Amygdala (tissue), 56 donors: ENCODE data around the gene SERPINB6.
"Not testable (repeated sequence)": the region's sequence is repeated elsewhere in the genome, so short reads cannot be mapped to it uniquely, and the experiment has no call there.

ENCODE experiments used
- DNase-seq, 56 donors: peaks; one replicate each; lab custom pipeline; 2025; lab: John Stamatoyannopoulos, UW

Gene SERPINB6

DNA sequence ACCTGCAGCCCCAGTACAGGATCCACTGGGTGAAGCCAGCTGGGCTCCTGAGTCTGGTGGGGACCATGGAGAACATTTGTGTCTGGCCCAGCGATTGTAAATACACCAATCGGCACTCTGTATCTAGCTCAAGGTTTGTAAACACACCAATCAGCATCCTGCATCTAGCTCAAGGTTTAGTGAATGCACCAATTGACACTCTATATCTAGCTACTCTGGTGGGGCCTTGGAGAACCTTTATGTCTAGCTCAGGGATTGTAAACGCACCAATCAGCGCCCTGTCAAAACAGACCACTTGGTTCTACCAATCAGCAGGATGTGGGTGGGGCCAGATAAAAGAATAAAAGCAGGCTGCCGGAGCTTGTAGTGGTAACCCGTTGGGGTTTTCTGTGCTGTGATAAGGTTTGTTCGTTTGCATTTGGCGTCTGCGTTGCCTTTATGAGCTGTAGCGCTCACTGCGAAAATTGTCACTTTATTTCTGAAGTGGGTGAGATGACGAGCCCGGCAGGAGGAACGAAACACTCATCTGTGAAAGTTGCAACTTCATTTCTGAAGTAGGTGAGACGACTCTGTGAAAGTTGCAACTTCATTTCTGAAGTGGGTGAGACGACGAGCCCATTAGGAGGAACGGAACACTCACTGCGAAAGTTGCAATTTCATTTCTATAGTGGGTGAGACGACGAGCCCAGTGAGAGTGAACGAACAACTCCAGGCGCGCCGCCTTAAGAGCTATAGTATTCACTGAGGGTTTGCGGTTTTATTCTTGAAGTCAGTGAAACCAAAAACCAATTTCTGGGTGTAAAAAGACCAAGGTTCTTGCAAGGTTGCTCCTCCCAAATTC is 31.1 kb downstream of the SERPINB6 start:
- DNase-seq: no peak

GRCh38 chr6:2939315-2940009 is 31.9 kb downstream of the SERPINB6 start:
- peak in 1 of 56 donors; percentile 28 for DNase-seq

DNA sequence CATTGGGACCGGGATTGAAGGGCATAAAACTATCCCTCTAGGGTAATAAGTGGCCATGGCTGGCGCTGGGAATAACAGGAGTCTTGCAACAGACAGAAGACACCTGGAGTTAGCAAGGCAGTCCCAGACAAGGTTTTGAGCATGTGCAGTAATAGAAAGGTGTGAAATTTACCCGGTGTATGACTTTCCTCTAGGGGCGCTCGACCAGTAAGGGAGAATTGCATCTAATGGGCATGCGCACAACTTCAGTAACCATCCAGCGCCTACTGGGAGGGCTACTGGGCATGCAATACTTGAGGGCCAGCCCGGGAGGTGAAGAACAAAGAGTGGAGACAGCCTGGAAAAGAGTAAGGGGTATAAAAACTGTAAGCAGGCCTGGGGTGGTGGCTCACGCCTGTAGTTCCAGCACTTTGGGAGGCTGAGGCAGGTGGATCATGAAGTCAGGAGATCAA is 32.7 kb downstream of the SERPINB6 start:
- DNase-seq: no peak

DNA sequence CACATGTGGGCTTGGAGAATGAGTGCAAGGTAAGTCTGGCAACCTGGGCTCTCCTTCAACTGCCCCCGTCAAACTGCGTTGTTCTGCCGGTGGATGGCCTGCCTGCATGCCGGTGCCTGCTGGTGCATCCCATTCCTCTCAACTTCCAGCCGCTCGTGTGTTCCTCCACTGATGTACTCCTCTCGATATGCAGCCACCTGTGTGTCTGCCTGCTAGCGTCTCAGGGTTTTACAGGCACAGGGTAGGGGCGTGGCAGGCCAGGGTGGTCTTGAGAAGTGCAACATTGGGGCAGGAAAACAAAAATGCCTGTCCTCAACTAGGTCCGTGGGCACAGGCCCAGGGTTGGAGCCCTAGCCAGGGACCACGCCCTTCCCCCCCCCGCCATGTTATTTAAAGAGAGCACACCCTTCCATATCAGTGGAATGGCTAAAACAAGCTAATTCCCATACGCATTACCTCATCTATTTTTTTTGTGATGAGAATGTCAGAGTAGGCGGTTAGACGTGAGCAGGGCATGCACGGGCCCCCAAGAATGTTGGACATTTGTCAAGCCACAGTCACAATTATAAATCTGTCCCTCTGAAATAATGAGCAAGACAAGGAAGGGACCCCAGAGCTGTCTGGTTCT is 33.2 kb downstream of the SERPINB6 start:
- no peak for DNase-seq

DNA sequence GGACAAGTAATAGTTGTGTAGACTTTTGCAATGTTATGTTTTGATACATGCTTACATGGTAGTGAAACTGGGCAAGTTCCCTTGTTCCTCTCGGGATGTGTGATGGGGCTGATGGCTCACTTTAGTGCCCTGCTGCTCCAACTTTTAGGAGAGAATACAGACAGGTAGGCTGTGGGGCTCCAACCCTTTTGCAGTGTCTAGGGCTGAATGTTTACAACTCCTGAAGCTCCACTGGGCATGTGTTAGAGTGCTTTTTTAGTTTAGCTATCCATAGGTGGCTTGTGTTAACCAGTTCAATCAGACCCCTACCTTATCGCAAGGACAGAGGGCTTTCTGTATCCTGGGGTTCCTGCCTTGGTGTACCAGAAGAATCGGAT is 33.8 kb downstream of the SERPINB6 start:
- DNase-seq: no peak

DNA sequence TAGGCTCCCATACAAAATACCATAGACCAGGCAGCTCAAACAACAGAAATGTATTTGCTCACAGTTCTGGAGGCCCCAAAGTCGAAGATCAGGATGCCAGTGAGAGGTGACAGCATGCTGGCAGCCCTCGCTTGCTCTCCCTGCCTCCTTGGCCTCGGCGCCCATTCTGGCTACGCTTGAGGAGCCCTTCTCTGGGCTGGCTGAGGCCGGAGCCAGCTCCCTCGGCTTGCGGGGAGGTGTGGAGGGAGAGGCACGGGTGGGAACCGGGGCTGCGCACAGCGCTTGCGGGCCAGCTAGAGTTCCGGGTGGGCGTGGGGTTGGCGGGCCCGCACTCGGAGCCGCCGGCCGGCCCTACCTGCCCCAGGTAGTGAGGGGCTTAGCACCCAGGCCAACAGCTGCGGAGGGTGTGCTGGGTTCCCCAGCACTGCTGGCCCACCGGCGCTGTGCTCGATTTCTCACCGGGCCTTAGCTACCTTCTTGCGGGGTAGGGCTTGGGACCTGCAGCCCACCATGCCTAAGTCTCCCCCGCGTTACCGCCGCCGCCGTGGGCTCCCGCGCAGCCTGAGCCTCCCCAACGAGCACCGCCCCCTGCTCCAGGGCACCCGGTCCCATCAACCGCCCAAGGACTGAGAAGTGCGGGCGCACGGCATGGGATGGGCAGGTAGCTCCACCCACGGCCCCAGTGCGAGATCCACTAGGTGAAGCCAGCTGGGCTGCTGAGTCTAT is 35.6 kb downstream of the SERPINB6 start:
- no peak for DNase-seq

GRCh38 chr6:2934057-2934456 is 37.3 kb downstream of the SERPINB6 start:
- DNase-seq: no peak

- not testable (repeated sequence) for DNase-seq
Measured at GRCh38 chr6:2932911-2933310, 38.5 kb downstream of the SERPINB6 start.

DNA sequence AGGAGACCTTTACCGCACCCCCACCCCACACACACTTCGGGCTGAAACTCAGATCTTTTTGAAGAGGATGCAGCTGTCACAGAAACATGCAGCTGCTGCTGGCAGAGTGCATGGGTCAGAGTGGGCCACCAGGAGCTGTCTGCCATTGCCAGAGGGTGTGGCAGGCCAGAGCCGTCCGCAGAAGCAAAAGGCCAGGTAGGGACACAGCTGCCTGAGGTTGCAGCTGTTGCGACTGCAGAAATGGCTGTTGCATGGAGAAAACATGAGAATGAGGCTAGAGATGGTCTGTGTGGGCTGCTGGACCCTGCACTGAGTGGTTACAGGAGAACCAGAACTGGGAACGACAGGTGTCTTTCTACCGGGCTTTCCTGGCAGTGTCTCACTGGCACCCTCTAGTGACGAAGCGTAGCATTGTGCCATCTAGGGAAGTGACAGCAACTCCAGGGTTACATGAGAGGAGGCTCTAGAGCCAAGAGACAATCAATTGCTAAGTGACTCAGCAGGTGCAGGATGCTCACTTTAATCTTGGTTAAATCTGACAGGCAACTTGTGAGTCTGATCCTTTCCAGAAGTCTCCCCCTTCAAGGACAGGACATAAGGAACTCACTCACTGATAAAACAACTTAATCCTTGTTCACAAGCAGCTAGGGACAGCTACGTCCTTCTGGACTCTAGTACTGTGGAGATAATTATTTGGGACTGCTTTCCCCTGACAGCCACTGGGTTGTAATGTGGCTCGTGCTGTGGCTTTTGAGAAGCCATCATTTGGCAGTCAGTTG is 39.2 kb downstream of the SERPINB6 start:
- DNase-seq: peak in 51 of 56 donors; percentile 16 to 89 (median 60)

- no peak for DNase-seq
Measured at GRCh38 chr6:2931055-2931454, 40.3 kb downstream of the SERPINB6 start.

DNA sequence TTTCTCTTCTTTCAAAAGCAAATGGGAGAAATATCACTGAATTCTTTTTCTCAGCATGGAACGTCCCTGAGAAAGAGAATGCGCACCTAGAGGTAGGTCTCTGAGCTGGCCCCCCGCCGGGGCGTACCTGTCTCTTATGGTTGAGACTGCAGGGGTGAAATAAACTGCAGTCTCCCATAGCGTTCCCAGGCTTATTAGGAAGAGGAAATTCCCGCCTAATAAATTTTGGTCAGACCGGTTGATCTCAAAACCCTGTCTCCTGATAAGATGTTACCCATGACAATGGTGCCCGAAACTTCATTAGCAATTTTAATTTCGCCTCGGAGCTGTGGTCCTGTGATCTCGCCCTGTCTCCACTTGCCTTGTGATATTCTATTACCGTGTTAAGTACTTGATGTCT is 43.4 kb downstream of the SERPINB6 start:
- not testable (repeated sequence) for DNase-seq

DNA sequence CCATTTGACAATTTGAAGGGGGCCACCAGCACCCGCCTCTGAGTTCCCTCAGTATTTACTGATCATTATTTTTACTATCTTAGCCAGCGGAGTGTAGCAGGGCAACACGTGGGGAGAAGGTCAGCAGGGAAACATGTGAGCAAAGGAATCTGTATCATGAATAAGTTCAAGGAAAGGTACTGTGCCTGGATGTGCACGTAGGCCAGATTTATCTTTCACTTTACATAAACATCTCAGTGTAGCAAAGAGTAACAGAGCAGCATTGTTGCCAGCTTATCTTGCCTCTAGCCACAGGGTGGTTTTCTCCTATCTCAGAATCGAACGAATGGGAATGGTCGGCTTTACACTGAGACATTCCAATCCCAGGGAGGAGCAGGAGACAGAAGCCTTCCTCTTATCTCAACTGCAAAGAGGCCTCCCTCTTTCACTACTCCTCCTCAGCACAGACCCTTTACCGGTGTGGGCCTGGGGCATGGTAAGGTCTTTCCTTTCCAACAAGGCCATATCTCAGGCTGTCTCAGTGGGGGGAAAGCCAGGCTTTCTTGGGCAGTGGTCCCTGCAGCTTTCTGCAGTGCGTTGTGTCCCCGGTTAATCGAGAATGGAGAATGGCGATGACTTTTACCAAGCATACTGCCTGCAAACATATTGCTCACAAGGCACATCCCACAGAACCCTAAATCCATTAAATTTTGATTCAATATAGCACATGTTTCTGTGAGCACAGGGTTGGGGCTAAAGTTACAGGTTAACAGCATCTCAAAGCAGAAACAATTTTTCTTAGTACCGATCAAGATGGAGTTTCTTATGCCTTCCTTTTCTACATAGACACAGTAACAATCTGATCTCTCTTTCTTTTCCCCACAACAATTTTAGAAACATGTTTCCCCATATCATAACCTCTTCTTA is 45.3 kb downstream of the SERPINB6 start:
- not testable (repeated sequence) for DNase-seq

DNA sequence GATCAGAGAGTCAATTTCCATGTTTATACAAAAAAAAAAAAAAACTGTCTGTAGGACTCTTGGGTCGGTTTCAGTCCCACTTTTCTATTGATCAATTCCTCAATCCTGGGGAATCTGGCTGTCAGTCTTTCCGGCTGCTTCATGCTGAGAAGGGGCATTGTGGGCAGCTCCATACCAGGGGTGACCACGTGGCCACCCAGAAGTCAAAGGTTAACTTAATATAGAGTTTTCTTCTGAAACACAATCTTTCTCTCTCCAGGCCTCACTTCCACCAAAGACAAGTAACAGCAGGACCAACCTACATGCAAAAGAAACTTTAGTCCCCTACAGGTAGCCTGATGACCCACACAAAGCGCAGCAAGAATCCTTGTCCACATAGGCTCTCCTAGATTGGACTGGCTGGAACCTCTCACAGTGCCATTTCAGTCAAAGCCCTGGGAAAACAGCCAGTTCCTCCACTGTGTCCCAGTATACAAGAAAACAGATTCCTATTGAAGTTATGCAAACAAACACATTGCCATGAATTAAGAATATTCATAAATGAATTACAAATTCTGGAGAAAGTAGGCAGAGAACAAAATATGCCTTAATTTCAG is 49.7 kb downstream of the SERPINB6 start:
- DNase-seq: peak in 13 of 56 donors; percentile 7 to 56 (median 35)

GRCh38 chr6:2920671-2921112 is 50.7 kb downstream of the SERPINB6 start:
- no peak for DNase-seq

DNA sequence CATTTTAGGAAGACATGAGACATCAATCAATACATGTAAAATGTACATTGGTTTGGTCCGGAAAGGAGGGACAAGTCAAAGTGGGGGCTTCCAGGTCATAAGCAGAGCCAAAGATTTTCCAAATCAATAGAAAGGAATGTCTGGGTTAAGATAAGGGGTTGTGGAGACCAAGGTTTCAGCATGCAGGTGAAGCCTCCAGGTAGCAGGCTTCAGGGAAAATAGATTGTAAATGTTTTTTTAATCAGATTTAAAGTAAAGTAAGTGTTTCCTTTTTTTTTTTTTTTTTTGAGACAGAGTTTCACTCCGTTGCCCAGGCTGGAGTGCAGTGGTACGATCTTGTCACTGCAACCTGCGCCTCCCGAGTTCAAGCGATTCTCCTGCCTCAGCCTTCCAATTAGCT is 51.5 kb downstream of the SERPINB6 start:
- DNase-seq: no peak

DNA sequence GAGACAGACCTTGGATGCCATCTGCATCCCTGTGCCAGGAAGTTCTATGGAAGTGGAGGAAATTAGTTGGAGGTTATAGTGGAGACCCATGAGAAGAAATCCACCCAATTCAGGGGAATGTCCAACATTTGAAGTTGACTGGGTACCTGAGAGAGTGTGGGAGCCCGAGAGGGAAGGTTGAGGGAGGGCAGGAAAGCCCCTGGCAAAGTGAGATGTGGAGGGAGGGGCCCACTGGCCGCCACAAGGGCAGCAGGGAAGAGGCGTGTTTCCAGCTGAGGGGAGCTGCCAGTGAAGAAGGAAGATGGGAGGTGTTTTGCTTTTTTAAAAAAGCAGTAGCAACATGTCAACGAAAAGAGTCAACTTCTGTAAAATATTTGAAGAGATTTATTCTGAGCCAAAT is 52.0 kb downstream of the SERPINB6 start:
- DNase-seq: no peak

DNA sequence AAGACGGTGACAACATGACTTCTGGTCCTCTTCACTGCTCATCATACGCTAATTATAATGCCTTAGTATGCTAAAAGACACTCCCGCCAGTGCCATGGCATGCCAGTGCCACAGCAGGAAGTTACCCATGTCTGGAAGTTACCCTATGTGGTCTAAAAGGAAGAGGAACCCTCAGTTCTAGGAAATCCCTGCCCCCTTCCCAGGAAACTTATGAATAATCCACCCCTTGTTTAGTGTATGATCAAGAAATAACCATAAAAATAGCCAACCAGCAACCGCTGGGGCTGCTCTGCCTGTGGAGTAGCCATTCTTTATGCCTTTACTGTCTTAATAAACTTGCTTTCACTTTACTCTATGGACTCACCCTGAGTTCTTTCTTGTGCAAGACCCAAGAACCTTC is 52.4 kb downstream of the SERPINB6 start:
- no peak for DNase-seq

GRCh38 chr6:2917801-2918445 is 53.4 kb downstream of the SERPINB6 start:
- DNase-seq: no peak
